DOHH2 (cell line): ENCODE results near the gene EDEM1.

Source experiments
- H3F3A ChIP-seq: fragments of 200-600 bp; sonication (generic), shearing (Covaris generic); 2 replicates; pipeline ENCODE4 v1.6.0; 2016; ENCODE audit warnings: antibody characterized with exemption, mild to moderate bottlenecking; ENCODE audit not compliant: control insufficient read depth, insufficient read depth
- H3K27ac ChIP-seq: fragments of 200-600 bp; sonication (generic); 2 replicates; pipeline ENCODE4 v1.5.1; 2014; ENCODE audit warnings: low read depth, mild to moderate bottlenecking, low read length, moderate library complexity
- H3K27me3 ChIP-seq: fragments of 200-600 bp; sonication (generic); 2 replicates; pipeline ENCODE4 v1.6.1; 2014; ENCODE audit warnings: mild to moderate bottlenecking, low read length, mixed read lengths; ENCODE audit not compliant: control insufficient read depth
- H3K36me3 ChIP-seq: fragments of 200-600 bp; sonication (generic); 2 replicates; pipeline ENCODE4 v1.6.1; 2014; ENCODE audit warnings: mild to moderate bottlenecking, low read length, moderate library complexity, mixed read lengths; ENCODE audit not compliant: control insufficient read depth
- H3K4me1 ChIP-seq: fragments of 200-600 bp; sonication (generic); 2 replicates; pipeline ENCODE4 v1.6.1; 2014; ENCODE audit warnings: mild to moderate bottlenecking, low read length, mixed read lengths; ENCODE audit not compliant: control insufficient read depth
- H3K4me2 ChIP-seq: fragments of 200-600 bp; sonication (generic); 2 replicates; pipeline ENCODE4 v1.6.0; 2014; ENCODE audit warnings: mild to moderate bottlenecking, low read length, moderate library complexity
- H3K4me3 ChIP-seq: fragments of 200-600 bp; sonication (generic); 2 replicates; pipeline ENCODE4 v1.5.1; 2014; ENCODE audit warnings: mild to moderate bottlenecking, low read length, mixed read lengths
- H3K79me2 ChIP-seq: fragments of 200-600 bp; sonication (generic); 2 replicates; pipeline ENCODE4 v1.6.1; 2014; ENCODE audit warnings: mild to moderate bottlenecking, low read length, mixed read lengths; ENCODE audit not compliant: control insufficient read depth
- H3K9me2 ChIP-seq: fragments of 200-600 bp; sonication (generic); replicated peaks from 2 replicates; pipeline ENCODE4 v1.6.1; 2014; ENCODE audit warnings: mild to moderate bottlenecking, low read length, mixed read lengths; ENCODE audit not compliant: control insufficient read depth
- H3K9me3 ChIP-seq: fragments of 200-600 bp; sonication (generic); 2 replicates; pipeline ENCODE4 v1.6.1; 2014; ENCODE audit warnings: antibody characterized with exemption, low read length, mixed read lengths; ENCODE audit not compliant: control insufficient read depth, insufficient read depth
- H4K20me1 ChIP-seq: fragments of 200-600 bp; sonication (generic); 2 replicates; pipeline ENCODE4 v1.6.0; 2014; ENCODE audit warnings: low read depth, mild to moderate bottlenecking, antibody characterized with exemption, low read length, moderate library complexity; ENCODE audit not compliant: control insufficient read depth, insufficient read depth
- CTCF ChIP-seq: fragments of 200-600 bp; sonication (generic); IDR thresholded peaks from one replicate; pipeline ENCODE4 v1.5.1; 2014; ENCODE audit warnings: antibody characterized with exemption, mild to moderate bottlenecking, low read depth, low read length; ENCODE audit not compliant: poor library complexity, severe bottlenecking
- EZH2phosphoT487 ChIP-seq: fragments of 200-600 bp; sonication (generic); IDR thresholded peaks from 2 replicates; pipeline ENCODE4 v1.6.1; 2017; ENCODE audit warnings: borderline replicate concordance, mild to moderate bottlenecking, antibody characterized with exemption, low read length, moderate library complexity, mixed read lengths

Gene EDEM1

GRCh38 chr3:5252131-5252530 is 64.6 kb downstream of the EDEM1 start:
- Histone ChIP-seq H3K27ac (no peak overlapping the region), H3K4me1 (no peaks in the 10 kb centered on the region), H3K36me3 (no peaks in the 10 kb centered on the region), H3F3A (no peaks in the 10 kb centered on the region), H3K79me2 (no peaks in the 10 kb centered on the region), H3K4me2 (no peak overlapping the region), H3K9me2 (no peaks in the 10 kb centered on the region), H4K20me1 (no peaks in the 10 kb centered on the region), H3K4me3 (no peak overlapping the region), H3K27me3 (peaks cover 3% of the 10 kb centered on the region; the same call in 1 of the 2 replicates), H3K9me3 (no peaks in the 10 kb centered on the region)
- TF ChIP-seq EZH2phosphoT487 (no peak), CTCF (no peak)

- no peaks in the 10 kb centered on the region for H3K4me1 ChIP-seq
- H3K36me3 ChIP-seq: no peaks in the 10 kb centered on the region
- no peaks in the 10 kb centered on the region for H4K20me1 ChIP-seq
- H3K9me2 ChIP-seq: no peaks in the 10 kb centered on the region
- H3K4me2 ChIP-seq: no peak overlapping the region
- no peak overlapping the region for H3K27ac ChIP-seq
- no peaks in the 10 kb centered on the region for H3F3A ChIP-seq
- TF ChIP-seq EZH2phosphoT487: no peak
- no peak for TF ChIP-seq CTCF
- H3K79me2 ChIP-seq: no peaks in the 10 kb centered on the region
- H3K9me3 ChIP-seq: no peaks in the 10 kb centered on the region
- H3K4me3 ChIP-seq: no peak overlapping the region
- H3K27me3 ChIP-seq: peaks cover 3% of the 10 kb centered on the region; the same call in 1 of the 2 replicates
Measured at GRCh38 chr3:5254281-5255048, 67.0 kb downstream of the EDEM1 start.

GRCh38 chr3:5255404-5256344 is 68.2 kb downstream of the EDEM1 start:
- Histone ChIP-seq H3F3A (no peaks in the 10 kb centered on the region), H3K4me1 (peaks cover 7% of the 10 kb centered on the region), H3K4me3 (no peak overlapping the region), H3K4me2 (no peak overlapping the region), H3K9me3 (no peaks in the 10 kb centered on the region), H3K27ac (no peak overlapping the region), H4K20me1 (no peaks in the 10 kb centered on the region), H3K36me3 (no peaks in the 10 kb centered on the region), H3K9me2 (no peaks in the 10 kb centered on the region), H3K27me3 (peaks cover 3% of the 10 kb centered on the region; the same call in 1 of the 2 replicates), H3K79me2 (no peaks in the 10 kb centered on the region)
- TF ChIP-seq CTCF (no peak), EZH2phosphoT487 (no peak)
